ENCODE measurements around the gene TFDP1.

- TF ChIP-seq CTCF (IDR thresholded peaks at IDR 0.05 in 8 of 11, conservative IDR thresholded peaks at IDR 0.05 in 3 of 11): no peak
- no peak for TF ChIP-seq POLR2AphosphoS5 (IDR thresholded peaks at IDR 0.05)
These were observed 86.0 kb downstream of the TFDP1 start for GRCh38 chr13:113670541-113670940.

Measured in spleen (tissue), 7 donors.